ENCODE data around the gene DPYSL4.
A peak's percentile ranks its signal among the peaks of the same experiment; 100 is the strongest.
"Not testable (repeated sequence)": the region's sequence is repeated elsewhere in the genome, so short reads cannot be mapped to it uniquely, and the experiment has no call there.

Gene DPYSL4

GRCh38 chr10:132150777-132151176, 36.0 kb upstream of the DPYSL4 start:
- DNase-seq, result no peak

GRCh38 chr10:132151286-132151950, 35.3 kb upstream of the DPYSL4 start:
- no peak for DNase-seq

DNA sequence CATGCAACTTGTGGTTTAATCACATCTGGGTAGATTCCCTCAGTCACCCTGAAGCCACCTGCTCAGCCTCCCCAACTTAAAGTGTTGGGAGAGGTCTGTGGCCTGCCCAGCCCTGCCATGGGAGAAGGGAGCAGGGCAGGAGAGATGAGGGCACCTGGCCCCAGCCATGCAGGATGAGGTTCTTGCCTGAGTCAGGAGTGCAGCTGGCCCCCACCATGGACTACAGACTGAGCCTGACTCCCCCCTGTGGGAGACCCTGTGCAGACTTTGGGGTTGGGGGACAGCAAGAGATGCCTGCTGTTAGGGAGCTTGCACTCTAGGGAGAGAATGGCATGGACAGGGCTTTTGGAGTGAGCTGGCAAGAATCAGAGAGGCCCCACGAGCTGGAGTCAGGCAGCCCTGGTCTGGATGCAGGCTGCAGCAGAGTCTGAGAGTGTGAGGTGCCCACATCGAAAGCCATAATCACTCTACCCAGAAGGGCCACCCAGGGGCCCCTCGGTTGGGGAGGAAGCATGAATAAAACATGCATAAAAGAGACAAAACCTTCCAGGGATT, 34.7 kb upstream of the DPYSL4 start:
- no peak for DNase-seq

GRCh38 chr10:132152896-132153580, 33.7 kb upstream of the DPYSL4 start:
- DNase-seq, result no peak

DNA sequence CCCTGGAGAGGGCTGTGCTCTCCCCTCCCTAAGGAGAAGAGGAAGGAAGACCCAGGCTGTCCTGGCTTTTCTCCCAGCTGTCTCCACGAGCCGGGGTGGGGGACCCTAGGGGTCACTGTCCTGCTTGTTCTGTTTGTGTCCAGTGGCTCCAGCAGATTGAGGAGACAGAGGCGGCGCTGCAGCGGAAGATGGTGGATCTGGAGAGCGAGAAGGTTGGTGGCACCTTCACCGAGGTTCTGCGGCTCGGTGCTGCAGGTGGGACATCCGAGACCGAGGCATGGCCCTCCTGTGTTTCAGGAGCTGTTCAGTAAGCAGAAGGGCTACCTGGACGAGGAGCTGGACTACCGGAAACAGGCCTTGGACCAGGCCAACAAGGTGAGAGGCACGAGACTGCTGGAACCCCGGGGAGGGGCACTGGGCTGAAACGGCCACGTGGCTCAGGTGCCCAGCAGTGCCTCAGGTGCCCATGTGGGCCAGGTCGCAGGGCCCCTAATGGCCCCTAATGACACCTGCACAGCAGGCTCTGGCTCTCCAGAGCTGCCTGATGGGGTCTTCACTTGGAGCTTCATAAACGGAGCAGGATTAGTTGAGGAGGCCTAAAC, 33.0 kb upstream of the DPYSL4 start:
- no peak for DNase-seq

GRCh38 chr10:132154440-132154839, 32.3 kb upstream of the DPYSL4 start:
- no peak for DNase-seq

- DNase-seq, result no peak
These were observed 31.8 kb upstream of the DPYSL4 start for GRCh38 chr10:132154931-132155330.

- no peak for DNase-seq
These were observed 30.9 kb upstream of the DPYSL4 start for GRCh38 chr10:132155723-132156381.

DNA sequence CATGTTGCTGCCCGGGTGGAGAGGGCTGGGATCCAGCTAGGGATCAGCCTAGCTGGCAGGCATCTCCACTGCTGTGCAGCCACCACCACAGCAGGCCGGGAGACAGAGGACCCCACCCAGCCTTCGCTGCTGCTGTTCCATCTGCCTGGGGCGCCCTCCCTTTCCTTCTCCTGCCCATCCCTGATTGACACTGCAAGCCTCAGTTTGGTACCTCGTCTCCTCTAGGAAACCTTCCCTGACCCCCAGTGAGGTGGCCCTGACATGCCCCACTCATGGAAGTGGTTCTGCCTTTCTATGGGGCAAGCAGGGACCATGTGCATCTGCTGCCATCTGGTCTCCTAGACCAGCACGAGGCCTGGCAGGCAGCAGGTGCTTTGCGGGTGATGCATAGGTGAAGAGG, 30.4 kb upstream of the DPYSL4 start:
- no peak for DNase-seq

DNA sequence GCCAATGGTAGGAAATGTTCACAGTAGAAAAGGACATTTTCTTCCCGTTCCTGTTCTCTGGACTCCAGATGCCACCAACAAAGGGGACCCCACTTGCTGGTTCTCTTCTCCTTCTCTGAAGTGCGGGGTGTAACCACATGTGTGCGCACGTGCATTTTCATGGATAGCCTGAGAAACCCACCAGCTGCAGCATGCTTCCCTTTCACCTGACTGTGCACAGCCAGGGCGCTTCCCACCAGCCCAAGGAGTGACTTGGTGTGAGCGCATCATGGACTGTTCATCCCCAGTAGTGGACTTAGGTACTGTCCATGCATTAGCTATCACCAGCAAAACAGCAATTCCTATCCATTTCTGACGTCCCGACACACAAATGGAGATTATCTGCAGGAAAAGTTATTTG, 29.6 kb upstream of the DPYSL4 start:
- DNase-seq, result no peak

GRCh38 chr10:132158122-132158741, 28.5 kb upstream of the DPYSL4 start:
- DNase-seq, result peak; percentile 45

GRCh38 chr10:132158823-132159222, 27.9 kb upstream of the DPYSL4 start:
- peak; percentile 38 for DNase-seq

- DNase-seq, result peak; percentile 45
These were observed 27.2 kb upstream of the DPYSL4 start for GRCh38 chr10:132159302-132160230.

- not testable (repeated sequence) for DNase-seq
These were observed 26.5 kb upstream of the DPYSL4 start for GRCh38 chr10:132160231-132160630.

DNA sequence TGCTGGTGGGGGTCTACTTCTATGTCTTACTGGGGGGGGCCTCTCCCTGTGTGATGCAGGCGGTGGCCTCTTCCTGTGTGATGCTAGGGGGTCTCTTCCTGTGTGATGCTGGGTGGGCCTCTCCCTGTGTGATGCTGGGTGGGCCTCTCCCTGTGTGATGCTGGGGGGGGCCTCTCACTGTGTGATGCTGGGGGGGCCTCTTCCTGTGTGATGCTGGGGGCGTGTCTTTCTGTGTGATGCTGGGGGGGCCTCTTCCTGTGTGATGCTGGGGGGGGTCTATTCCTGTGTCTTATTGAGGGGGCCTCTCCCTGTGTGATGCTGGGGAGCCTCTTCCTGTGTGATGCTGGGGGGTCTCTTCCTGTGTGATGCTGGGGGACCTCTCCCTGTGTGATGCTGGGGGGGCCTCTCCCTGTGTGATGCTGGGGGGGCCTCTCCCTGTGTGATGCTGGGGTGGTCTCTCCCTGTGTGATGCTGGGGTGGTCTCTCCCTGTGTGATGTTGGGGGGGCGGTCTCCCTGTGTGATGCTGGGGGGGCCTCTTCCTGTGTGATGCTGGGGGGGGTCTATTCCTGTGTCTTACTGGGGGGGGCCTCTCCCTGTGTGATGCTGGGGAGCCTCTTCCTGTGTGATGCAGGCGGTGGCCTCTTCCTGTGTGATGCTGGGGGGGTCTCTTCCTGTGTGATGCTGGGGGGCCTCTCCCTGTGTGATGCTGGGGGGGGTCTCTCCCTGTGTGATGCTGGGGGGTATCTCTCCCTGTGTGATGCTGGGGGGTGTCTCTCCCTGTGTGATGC, 25.7 kb upstream of the DPYSL4 start:
- DNase-seq, result peak; percentile 55

GRCh38 chr10:132162021-132162531, 24.7 kb upstream of the DPYSL4 start:
- peak; percentile 26 for DNase-seq

DNA sequence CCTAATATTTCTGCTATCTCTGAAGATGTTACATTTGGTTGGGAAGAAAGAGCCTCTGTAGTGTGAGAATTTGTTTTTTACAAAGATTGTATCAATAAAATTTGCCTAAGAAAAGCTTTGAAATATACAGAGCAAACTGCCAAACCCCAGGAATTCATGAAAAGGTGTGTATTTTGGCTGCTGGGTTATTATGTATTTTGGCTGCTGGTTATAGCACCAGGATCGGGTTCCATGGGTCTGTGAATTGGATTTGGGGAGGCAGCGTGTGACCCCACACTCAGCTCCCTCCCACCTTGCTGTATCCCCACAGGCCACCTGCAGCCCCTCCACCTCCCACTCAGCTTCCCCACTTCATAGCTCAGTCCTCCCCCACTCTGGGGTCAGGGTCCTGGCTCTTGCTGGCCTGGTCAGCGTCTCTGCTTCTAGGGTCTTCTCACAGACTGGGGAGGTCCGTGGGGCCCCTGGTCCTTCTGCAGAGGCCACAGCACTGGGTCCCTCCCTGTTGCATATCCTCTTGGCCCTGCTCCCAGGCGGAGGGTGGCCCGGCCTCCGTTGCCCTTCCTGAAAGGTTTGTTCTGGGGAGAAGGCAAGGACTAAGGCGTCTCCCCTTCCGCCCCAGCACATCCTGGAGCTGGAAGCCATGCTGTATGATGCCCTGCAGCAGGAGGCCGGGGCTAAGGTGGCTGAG, 24.0 kb upstream of the DPYSL4 start:
- no peak for DNase-seq

GRCh38 chr10:132163278-132163765, 23.4 kb upstream of the DPYSL4 start:
- DNase-seq, result no peak

DNA sequence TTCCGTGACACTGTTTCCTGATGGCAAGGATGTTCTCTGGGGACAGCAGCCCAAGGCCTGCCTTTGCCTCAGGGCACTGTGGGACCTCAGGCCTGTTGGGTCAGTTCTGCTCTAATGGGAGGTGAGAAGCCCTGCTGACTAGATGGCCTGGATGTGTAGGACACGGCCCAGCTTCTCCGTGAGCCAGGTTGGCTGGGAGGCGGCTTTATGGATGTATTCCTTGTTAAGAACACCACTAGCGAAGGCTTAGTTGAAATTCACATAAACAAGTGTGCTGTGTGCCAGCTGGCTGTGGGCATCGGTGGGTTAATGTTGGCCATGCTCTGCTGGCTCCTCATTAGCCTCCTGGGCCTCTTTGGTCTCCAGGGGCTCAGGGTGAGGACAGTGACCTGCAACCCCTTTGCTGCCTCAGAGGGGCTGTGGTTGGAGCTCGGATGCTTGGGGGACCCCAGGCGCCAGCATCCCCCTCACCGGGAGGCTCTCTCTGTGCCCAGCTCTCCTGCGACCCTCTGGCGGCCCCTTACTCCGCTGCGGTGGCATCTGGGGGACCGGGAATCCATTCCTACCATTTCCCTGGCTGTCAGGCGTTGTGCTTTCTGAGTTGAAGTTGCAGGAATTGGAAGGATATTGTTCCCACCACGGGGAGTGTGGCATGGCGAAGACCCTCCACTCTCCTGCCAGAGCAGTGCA, 22.8 kb upstream of the DPYSL4 start:
- no peak for DNase-seq
